Measurements from ENCODE around the gene NAA11.

- TF ChIP-seq, protein P1, sequence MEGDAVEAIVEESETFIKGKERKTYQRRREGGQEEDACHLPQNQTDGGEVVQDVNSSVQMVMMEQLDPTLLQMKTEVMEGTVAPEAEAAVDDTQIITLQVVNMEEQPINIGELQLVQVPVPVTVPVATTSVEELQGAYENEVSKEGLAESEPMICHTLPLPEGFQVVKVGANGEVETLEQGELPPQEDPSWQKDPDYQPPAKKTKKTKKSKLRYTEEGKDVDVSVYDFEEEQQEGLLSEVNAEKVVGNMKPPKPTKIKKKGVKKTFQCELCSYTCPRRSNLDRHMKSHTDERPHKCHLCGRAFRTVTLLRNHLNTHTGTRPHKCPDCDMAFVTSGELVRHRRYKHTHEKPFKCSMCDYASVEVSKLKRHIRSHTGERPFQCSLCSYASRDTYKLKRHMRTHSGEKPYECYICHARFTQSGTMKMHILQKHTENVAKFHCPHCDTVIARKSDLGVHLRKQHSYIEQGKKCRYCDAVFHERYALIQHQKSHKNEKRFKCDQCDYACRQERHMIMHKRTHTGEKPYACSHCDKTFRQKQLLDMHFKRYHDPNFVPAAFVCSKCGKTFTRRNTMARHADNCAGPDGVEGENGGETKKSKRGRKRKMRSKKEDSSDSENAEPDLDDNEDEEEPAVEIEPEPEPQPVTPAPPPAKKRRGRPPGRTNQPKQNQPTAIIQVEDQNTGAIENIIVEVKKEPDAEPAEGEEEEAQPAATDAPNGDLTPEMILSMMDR (IDR thresholded peaks at IDR 0.05; ENCODE audit: low read depth, low read length), result no peak
- TF ChIP-seq MAX (IDR thresholded peaks at IDR 0.05; ENCODE audit: low read depth, low read length), result no peak
Observed at GRCh38 chr4:79315891-79316290, 10.0 kb downstream of the NAA11 start.

All from NB4 (cell line).